ENCODE data around the gene MGARP. TPM values are rescaled to one million over a fixed set of nuclear protein-coding genes. Genes with fewer than 3 reads are reported as not detected.
"Not testable (repeated sequence)": the region's sequence is repeated elsewhere in the genome, so short reads cannot be mapped to it uniquely, and the experiment has no call there.

MGARP gene
- total RNA-seq, 2 experiments from 2014 or later = 2.6 TPM; not detected in 1

GRCh38 chr4:139315221-139315675 is 35.2 kb upstream of the MGARP start:
- Histone ChIP-seq H4K20me1 (ENCODE audit: insufficient read depth, low read length) (peaks cover 9% of the 10 kb centered on the region; the same call in 1 of the 2 replicates), H3K79me2 (ENCODE audit: insufficient read depth, low read depth, low read length) (peaks cover 100% of the 10 kb centered on the region), H3K27ac (ENCODE audit: low read depth, low read length, poor library complexity, severe bottlenecking) (peak overlapping the region; percentile 79), H3K36me3 (ENCODE audit: insufficient read depth, low read length) (peaks cover 72% of the 10 kb centered on the region), H3K4me1 (ENCODE audit: insufficient read depth, low read length, poor library complexity, severe bottlenecking) (peaks cover 67% of the 10 kb centered on the region), H3K9me3 (ENCODE audit: low read length) (peaks cover 34% of the 10 kb centered on the region), H3K9me2 (ENCODE audit: insufficient read depth, low read length) (no peaks in the 10 kb centered on the region), H2AFZ (ENCODE audit: low read length) (no peak overlapping the region), H3K4me2 (ENCODE audit: low read length) (peak overlapping the region; percentile 79), H3K4me3 (ENCODE audit: low read depth, low read length, poor library complexity, severe bottlenecking) (peak overlapping the region; percentile 54)
- no TSS peak for BruUV-seq (replicated peaks)
- ChIA-PET CTCF (ENCODE audit: unreplicated experiment) (interaction anchor here (1.0 kb wide), 1 partner anchor 8 kb away, joined by 3 read pairs; no protein-coding TSS in a partner anchor), POLR2A (interaction anchor here (0.6 to 1.4 kb wide), 9 partner anchors 13 to 140 kb away, joined by 3 to 8 read pairs (median 3); partner anchors contain the start of genes NAA15 and NDUFC1)
- TF ChIP-seq EZH2phosphoT487 (IDR thresholded peaks at IDR 0.05; ENCODE audit: borderline replicate concordance, low read depth, low read length) = no peak
- TF ChIP-seq CTCF (conservative IDR thresholded peaks at IDR 0.05; ENCODE audit: low read length) = no peak
- peak; percentile 65 for DNase-seq (ENCODE audit: low spot score)
- intact Hi-C loops (cut with micrococcal nuclease; ENCODE audit: unreplicated experiment) = loop anchor here (1.0 kb wide), 1 partner anchor 13 kb away; the partner anchor contains the start of gene NDUFC1

GRCh38 chr4:139314047-139314800 is 34.2 kb upstream of the MGARP start:
- H3K27ac ChIP-seq (ENCODE audit: low read depth, low read length, poor library complexity, severe bottlenecking) = peak overlapping the region; percentile 79
- ChIA-PET CTCF (ENCODE audit: unreplicated experiment) (interaction anchor here (1.0 kb wide), 1 partner anchor 9 kb away, joined by 3 read pairs; no protein-coding TSS in a partner anchor), POLR2A (interaction anchor here (0.6 to 1.4 kb wide), 4 partner anchors 9 to 1303 kb away, joined by 3 to 8 read pairs (median 4); partner anchors contain the start of gene NAA15)
- peak overlapping the region; percentile 54 for H3K4me3 ChIP-seq (ENCODE audit: low read depth, low read length, poor library complexity, severe bottlenecking)
- peaks cover 28% of the 10 kb centered on the region for H3K9me3 ChIP-seq (ENCODE audit: low read length)
- no peaks in the 10 kb centered on the region for H3K9me2 ChIP-seq (ENCODE audit: insufficient read depth, low read length)
- H3K36me3 ChIP-seq (ENCODE audit: insufficient read depth, low read length) = peaks cover 70% of the 10 kb centered on the region
- TF ChIP-seq CTCF (conservative IDR thresholded peaks at IDR 0.05; ENCODE audit: low read length) (no peak), EZH2phosphoT487 (IDR thresholded peaks at IDR 0.05; ENCODE audit: borderline replicate concordance, low read depth, low read length) (no peak)
- H3K4me1 ChIP-seq (ENCODE audit: insufficient read depth, low read length, poor library complexity, severe bottlenecking) = peaks cover 77% of the 10 kb centered on the region
- H3K79me2 ChIP-seq (ENCODE audit: insufficient read depth, low read depth, low read length) = peaks cover 100% of the 10 kb centered on the region
- H2AFZ ChIP-seq (ENCODE audit: low read length) = no peak overlapping the region
- H4K20me1 ChIP-seq (ENCODE audit: insufficient read depth, low read length) = peaks cover 9% of the 10 kb centered on the region; the same call in 1 of the 2 replicates
- DNase-seq (ENCODE audit: low spot score) = no peak
- intact Hi-C loops (cut with micrococcal nuclease; ENCODE audit: unreplicated experiment) = no loop called here
- no TSS peak for BruUV-seq (replicated peaks)
- peak overlapping the region; percentile 79 for H3K4me2 ChIP-seq (ENCODE audit: low read length)

GRCh38 chr4:139313414-139313813 is 33.4 kb upstream of the MGARP start:
- peak overlapping the region; percentile 79 for H3K4me2 ChIP-seq (ENCODE audit: low read length)
- CTCF ChIA-PET (ENCODE audit: unreplicated experiment); H3K9me2 ChIP-seq (ENCODE audit: insufficient read depth, low read length); DNase-seq (ENCODE audit: low spot score); BruUV-seq (replicated peaks); intact Hi-C loops (cut with micrococcal nuclease; ENCODE audit: unreplicated experiment); H4K20me1 ChIP-seq (ENCODE audit: insufficient read depth, low read length); H2AFZ ChIP-seq (ENCODE audit: low read length): not testable (repeated sequence)
- H3K79me2 ChIP-seq (ENCODE audit: insufficient read depth, low read depth, low read length) = peaks cover 100% of the 10 kb centered on the region
- peak overlapping the region; percentile 54 for H3K4me3 ChIP-seq (ENCODE audit: low read depth, low read length, poor library complexity, severe bottlenecking)
- peak overlapping the region; percentile 79 for H3K27ac ChIP-seq (ENCODE audit: low read depth, low read length, poor library complexity, severe bottlenecking)
- H3K36me3 ChIP-seq (ENCODE audit: insufficient read depth, low read length) = peaks cover 69% of the 10 kb centered on the region
- H3K4me1 ChIP-seq (ENCODE audit: insufficient read depth, low read length, poor library complexity, severe bottlenecking) = peaks cover 79% of the 10 kb centered on the region
- H3K9me3 ChIP-seq (ENCODE audit: low read length) = peaks cover 23% of the 10 kb centered on the region
- POLR2A ChIA-PET = interaction anchor here (0.7 kb wide), 1 partner anchor 1304 kb away, joined by 5 read pairs; no protein-coding TSS in a partner anchor
